Measurements from ENCODE around the gene FBXL15. TPM values are rescaled to one million over a fixed set of nuclear protein-coding genes. Genes with fewer than 3 reads are reported as not detected.

Gene FBXL15
- total RNA-seq, 2 experiments from 2014 or later: 11.7 to 13.0 TPM

- peaks cover 2% of the 10 kb centered on the region for H3K36me3 Mint-ChIP-seq
- no peaks in the 10 kb centered on the region for H3K27me3 Mint-ChIP-seq
- no peak for DNase-seq
- peaks cover 24% of the 10 kb centered on the region for H3K4me1 Mint-ChIP-seq
- peak overlapping the region; percentile 90 for H3K4me3 Mint-ChIP-seq
- no peak overlapping the region for H3K27ac Mint-ChIP-seq
- no peaks in the 10 kb centered on the region for H3K9me3 Mint-ChIP-seq
Measured at GRCh38 chr10:102462512-102463054, 41.9 kb downstream of the FBXL15 start.

GRCh38 chr10:102463983-102464382 is 43.3 kb downstream of the FBXL15 start:
- Mint-ChIP-seq H3K27me3 (no peaks in the 10 kb centered on the region), H3K36me3 (peaks cover 3% of the 10 kb centered on the region), H3K4me3 (no peak overlapping the region)

GRCh38 chr10:102465466-102465865 is 44.8 kb downstream of the FBXL15 start:
- no peaks in the 10 kb centered on the region for H3K27me3 Mint-ChIP-seq
- no peak for DNase-seq
- no peaks in the 10 kb centered on the region for H3K9me3 Mint-ChIP-seq
- H3K4me3 Mint-ChIP-seq: no peak overlapping the region
- peaks cover 8% of the 10 kb centered on the region for H3K36me3 Mint-ChIP-seq
- peaks cover 24% of the 10 kb centered on the region for H3K4me1 Mint-ChIP-seq
- H3K27ac Mint-ChIP-seq: no peak overlapping the region

More at GRCh38 chr10:102463983-102464382, 43.3 kb downstream of the FBXL15 start:
- no peak for DNase-seq
- Mint-ChIP-seq H3K9me3 (no peaks in the 10 kb centered on the region), H3K27ac (no peak overlapping the region), H3K4me1 (peaks cover 24% of the 10 kb centered on the region)

GRCh38 chr10:102467318-102467717 is 46.7 kb downstream of the FBXL15 start:
- Mint-ChIP-seq H3K9me3 (no peaks in the 10 kb centered on the region), H3K4me3 (no peak overlapping the region), H3K27ac (no peak overlapping the region), H3K4me1 (peaks cover 11% of the 10 kb centered on the region), H3K27me3 (no peaks in the 10 kb centered on the region), H3K36me3 (peaks cover 8% of the 10 kb centered on the region)
- DNase-seq: no peak

GRCh38 chr10:102467971-102468438 is 47.4 kb downstream of the FBXL15 start:
- DNase-seq: no peak
- no peak overlapping the region for H3K4me3 Mint-ChIP-seq
- H3K9me3 Mint-ChIP-seq: no peaks in the 10 kb centered on the region
- H3K27ac Mint-ChIP-seq: no peak overlapping the region
- peaks cover 12% of the 10 kb centered on the region for H3K36me3 Mint-ChIP-seq
- no peaks in the 10 kb centered on the region for H3K27me3 Mint-ChIP-seq
- H3K4me1 Mint-ChIP-seq: peaks cover 8% of the 10 kb centered on the region

- peaks cover 11% of the 10 kb centered on the region for H3K4me1 Mint-ChIP-seq
- no peak overlapping the region for H3K27ac Mint-ChIP-seq
Measured at GRCh38 chr10:102468683-102469082, 48.0 kb downstream of the FBXL15 start.

GRCh38 chr10:102470579-102471546 is 50.2 kb downstream of the FBXL15 start:
- Mint-ChIP-seq H3K4me3 (no peak overlapping the region), H3K9me3 (no peaks in the 10 kb centered on the region), H3K4me1 (peaks cover 15% of the 10 kb centered on the region), H3K27ac (no peak overlapping the region), H3K36me3 (peaks cover 20% of the 10 kb centered on the region), H3K27me3 (no peaks in the 10 kb centered on the region)
- no peak for DNase-seq

More at GRCh38 chr10:102468683-102469082, 48.0 kb downstream of the FBXL15 start:
- DNase-seq: no peak
- H3K36me3 Mint-ChIP-seq: peaks cover 17% of the 10 kb centered on the region
- H3K9me3 Mint-ChIP-seq: no peaks in the 10 kb centered on the region
- H3K4me3 Mint-ChIP-seq: no peak overlapping the region
- H3K27me3 Mint-ChIP-seq: no peaks in the 10 kb centered on the region

Other genes with a start within 250 kb of the FBXL15 start
- gene ELOVL3, start 194.5 kb upstream of the FBXL15 start, total RNA-seq: not detected
- gene PITX3, start 179.3 kb upstream of the FBXL15 start, total RNA-seq: under 1 TPM in 1 of 2 experiments, not detected in 1; 0.31 TPM
- gene GBF1, start 175.3 kb upstream of the FBXL15 start, total RNA-seq: 10 to 100 TPM; 29.3 to 29.5 TPM
- gene NFKB2, start 25.1 kb upstream of the FBXL15 start, total RNA-seq: 100 to 1,000 TPM; 247 to 263 TPM
- 1 to 10 TPM; 5.2 to 7.6 TPM for gene PSD, start 2.1 kb upstream of the FBXL15 start, total RNA-seq
- 10 to 100 TPM; 66.3 to 73.8 TPM for gene CUEDC2, start 11.7 kb downstream of the FBXL15 start, total RNA-seq
- gene C10orf95, start 30.7 kb downstream of the FBXL15 start, total RNA-seq: under 1 TPM; 0.49 to 0.62 TPM
- 10 to 100 TPM; 51.1 to 54.9 TPM for gene ACTR1A, start 81.9 kb downstream of the FBXL15 start, total RNA-seq
- 1 to 10 TPM; 5.7 to 6.0 TPM for gene SUFU, start 83.1 kb downstream of the FBXL15 start, total RNA-seq
- gene TRIM8, start 223.6 kb downstream of the FBXL15 start, total RNA-seq: 10 to 100 TPM; 40.4 to 41.8 TPM